Activated CD4-positive, alpha-beta T cell treated with anti-CD3 and anti-CD28 coated beads, Interleukin-2, Interleukin-4, amounts not matched to agents 100 ng/mL and 50 ng/mL, durations not matched to agents 16 hours and 8 hours (primary cell): ENCODE data around the gene MICA.

ENCODE experiments used
- DNase-seq: peaks from one replicate; pipeline ENCODE4 v3.0.0-alpha.2; 2020; ENCODE audit warnings: low spot score

The MICA gene

DNA sequence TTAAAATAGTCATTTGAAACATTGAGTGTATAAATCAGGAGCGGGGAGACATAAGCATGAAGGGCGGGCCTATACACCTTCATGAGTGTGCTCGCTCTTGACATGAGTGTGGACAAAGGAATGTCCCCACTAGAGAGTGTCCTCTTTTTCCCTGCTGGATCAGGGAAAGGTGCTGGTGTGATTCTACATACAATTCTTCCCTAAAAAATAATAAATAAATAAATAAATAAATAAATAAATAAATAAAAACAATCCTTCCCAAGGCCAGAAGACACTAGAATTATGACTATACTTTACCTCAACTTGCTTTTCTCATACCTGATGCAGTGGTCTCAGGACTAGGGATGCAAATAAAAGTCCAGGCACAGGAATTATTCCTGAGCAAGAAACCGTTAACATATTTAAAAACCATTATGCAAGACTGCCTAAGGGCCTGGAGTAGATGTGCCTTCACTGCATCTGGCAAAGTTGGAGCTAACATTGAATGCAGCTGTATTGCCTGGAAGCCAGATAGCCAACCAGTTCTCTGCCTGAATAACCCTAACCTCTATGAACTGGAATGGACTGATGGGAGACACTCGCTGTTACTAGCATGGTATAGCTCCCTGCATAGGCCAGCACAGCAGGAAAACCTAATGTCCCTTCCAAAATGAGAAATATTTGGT lies 57.1 kb downstream of the MICA start:
- no peak for DNase-seq

DNA sequence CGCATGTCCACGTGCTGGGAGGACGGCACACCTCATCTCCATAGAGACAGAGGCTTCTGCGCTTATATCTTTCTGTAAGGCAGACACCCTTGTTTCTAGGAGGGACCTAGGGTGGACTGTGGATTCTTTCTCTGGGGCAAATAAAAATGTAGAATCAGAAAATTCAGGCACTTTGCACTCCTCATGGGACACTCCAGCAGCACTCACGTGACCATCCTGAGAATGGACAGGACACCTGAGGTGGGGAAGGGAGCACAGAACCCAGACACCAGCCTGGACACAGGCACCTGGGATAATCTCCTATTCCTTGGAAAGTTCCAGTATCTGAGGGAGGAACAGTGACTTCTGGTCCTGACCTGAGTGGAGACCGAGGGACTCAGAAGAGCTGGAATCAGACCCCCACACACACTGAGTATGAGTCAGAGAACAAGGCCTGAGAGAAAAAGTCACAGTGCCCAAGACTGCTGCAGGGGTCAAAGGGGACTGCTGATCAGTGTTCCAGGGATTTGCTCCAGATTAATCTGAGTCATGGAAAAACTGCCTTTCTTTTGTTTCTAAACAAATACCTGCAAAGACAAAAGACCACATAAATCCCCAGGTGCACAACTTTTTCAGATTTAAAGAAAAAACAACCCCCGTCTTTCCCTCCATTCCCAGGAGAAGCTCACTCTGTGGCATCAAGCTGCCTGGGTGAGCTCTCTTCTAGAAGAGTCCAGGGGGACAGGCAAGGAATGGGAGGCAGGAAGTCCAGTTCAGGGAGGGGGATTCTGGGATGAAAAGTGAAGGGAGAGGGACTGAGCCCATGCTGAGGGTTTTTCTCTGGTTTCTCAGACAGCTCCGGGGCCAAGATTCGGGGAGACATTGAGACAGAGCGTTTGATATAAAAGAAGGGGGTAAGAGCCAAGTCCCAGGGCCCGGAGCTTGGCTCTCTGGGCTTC lies 58.9 kb downstream of the MICA start:
- no peak for DNase-seq

DNA sequence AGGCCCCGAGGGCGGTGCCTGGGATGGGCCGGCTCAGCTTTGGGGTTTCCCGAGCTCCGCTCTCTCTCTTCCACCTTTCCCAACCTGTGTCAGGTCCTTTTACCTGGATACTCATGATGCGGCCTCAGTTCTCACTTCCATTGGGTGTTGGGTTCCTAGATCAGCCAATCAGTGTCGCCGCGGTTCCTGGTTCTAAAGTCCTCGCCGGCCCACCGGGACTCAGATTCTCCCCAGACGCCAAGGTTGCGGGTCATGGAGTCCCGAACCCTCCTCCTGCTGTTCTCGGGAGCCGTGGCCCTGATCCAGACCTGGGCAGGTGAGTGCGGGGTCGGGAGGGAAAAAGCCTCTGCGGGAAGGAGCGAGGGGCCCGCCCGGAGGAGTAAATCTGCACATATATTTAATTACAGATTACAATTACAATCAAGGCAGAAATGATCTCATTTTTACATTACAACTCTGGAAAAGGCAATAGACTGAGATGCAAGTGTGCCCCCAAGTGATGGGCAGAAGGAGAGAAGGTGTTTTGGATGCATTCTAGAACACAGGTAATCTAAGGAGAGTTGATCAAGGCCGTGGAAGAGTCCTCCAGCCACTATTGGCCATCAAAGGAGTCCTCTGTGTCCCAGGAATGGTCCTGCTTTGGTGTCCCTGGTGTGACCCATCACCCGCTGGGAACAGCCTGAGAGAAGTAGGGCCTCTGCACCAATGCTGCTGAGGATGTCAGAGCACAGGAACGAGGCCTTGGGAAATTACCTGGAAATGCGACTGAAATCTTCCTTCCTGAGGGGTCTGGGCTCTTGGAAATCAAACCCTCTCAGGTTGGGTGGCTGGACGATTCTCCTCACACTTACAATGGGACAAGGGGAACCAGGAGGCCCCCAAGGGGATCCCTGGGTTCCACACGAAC lies 59.8 kb downstream of the MICA start:
- peak; percentile 94 for DNase-seq

DNA sequence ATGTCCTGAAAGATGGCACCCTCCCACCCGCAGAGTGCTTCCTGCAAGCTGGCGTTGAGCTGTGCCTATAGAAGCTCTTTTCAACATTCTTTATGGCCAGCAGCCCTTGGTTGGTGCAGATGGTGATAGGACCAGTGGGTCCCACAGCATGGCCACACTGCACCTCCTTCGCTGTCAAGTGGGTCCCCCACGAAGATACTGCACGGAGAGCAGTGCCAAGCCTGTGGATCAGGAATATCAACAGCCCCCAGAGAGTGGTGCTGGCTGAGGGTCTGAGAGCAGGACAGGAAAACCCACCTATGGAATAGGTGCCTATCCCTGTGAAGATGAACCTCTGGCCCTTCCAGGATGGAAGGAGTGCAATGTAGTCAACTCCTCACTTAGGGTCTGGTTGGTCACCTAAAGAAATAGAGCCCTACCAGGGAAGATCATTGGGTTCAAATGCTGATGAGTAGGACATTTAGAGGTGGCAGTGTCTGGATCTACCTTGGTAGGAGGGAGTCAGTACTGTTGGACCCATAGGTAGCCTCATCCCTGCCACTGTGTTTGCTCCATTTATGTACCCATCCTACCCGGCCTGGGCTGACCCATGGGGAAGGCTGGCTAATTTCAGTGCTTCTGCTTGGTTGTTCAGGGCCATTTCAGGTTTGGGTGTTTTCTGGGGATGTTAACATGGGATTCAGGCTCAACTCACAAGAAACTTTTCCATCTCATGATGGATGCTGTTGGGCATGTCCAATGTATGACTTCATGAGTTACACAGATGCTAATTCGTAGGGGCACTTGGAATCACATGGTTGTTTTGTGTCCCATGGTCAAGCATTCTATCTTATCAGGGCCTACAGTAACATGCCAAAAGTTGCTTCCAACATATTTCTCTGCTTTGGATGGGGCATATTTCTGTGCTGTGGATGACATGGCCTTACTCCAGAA lies 61.1 kb downstream of the MICA start:
- no peak for DNase-seq
